ENCODE results near the gene MAN2A2.

DNA sequence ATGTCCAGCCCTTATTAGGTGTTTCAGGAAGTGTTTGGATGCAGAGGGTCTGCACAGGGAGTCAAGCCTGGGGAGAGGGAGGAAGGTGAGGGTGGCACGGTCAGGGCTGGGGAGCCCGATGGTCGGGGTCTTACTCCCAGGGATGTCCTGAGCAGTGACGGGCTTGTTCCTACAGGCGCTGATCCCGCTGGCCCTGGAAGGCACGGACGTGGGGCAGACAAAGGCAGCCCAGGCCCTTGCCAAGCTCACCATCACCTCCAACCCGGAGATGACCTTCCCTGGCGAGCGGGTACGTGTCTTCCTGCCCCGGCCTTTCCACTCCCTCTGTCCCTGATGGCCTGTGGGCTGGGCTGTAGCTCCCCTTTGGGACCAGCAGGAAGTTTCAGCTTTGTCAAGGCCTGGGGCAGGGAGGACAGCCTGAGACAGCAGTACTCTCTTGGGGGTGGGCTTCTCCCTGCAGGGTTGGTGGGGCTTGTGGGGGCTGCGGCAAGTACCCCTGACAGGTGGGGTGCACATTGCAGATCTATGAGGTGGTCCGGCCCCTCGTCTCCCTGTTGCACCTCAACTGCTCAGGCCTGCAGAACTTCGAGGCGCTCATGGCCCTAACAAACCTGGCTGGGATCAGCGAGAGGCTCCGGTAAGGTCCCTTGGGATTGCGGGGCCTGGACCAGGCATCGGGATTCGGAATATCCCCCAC lies 47.0 kb downstream of the MAN2A2 start:
- TF ChIP-seq CTCF (conservative IDR thresholded peaks at IDR 0.05; ENCODE audit: low read length) (no peak), EZH2phosphoT487 (IDR thresholded peaks at IDR 0.05; ENCODE audit: borderline replicate concordance, low read depth, low read length) (no peak)

Measured in OCI-LY7 (cell line).